Hair follicle dermal papilla cell (primary cell): ENCODE measurements around the gene LY86. TPM values are rescaled to one million over a fixed set of nuclear protein-coding genes. Genes with fewer than 3 reads are reported as not detected.

Experiments used
- total RNA-seq: library from RNA; depleted of rRNA; stranded (reverse); fragments of >200 nt; gene quantifications from 2 replicates; pipeline ENCODE4 v1.2.3, GENCODE V29; 2012

Gene LY86
- total RNA-seq: not detected in 2 replicates

GRCh38 chr6:6588064-6588923, at the start of gene LY86:
TSS of gene LY86 (plus strand) at chr6:6588720. CDS start at chr6:6588735, 15 bp downstream.

